ENCODE data around the gene CLSTN2. TPM values are rescaled to one million over a fixed set of nuclear protein-coding genes. Genes with fewer than 3 reads are reported as not detected.

The CLSTN2 gene
- total RNA-seq, 2 donors from 2014 or later = 3.5 to 60.3 TPM

DNA sequence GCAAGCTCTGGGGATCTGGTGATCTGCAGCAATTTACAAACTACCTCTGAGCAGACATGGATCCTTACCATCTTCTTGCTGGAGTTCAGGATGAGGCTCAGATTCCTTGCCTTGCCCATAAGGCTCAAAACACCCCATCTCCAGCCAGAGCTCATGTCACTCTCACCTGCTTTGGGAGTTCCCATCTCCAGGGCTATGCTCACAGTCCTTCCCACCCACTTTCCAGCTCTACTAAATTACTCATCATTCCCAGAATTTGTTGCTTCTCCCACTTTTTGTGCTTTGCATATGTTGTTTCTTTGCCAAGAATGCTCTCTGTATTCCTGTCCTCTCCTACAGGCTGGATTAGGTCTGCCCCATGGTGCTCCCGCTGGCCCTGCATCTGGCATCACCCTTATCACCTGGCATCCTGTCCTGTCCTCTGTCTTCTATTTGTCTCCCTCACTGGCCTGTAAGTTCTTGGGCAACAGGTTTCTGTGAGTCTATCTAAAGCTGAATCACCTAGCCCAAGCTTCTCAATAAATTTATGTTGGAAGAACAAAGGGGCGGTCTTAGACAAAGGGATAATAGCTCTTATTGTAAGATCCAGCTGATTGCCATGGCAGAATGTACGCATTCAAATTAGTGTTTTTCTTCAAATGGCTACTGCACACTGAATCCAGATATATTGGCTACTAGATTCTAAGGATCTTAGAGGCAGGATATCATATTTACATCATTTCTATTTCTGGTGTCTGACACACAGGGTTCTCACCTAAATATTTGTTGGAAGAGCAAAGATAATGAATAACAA is 179.2 kb downstream of the CLSTN2 start:
- Histone ChIP-seq H3K27me3 (replicated peaks; ENCODE audit: insufficient read depth) (no peaks in the 10 kb centered on the region), H3K4me1 (replicated peaks) (peaks cover 6% of the 10 kb centered on the region), H3K36me3 (no peaks in the 10 kb centered on the region), H3K9me3 (no peaks in the 10 kb centered on the region), H3K27ac (no peak overlapping the region), H3K4me3 (no peak overlapping the region)
- 87% methylated on average over 3 of the region's 3 CpGs for WGBS
- no peak for TF ChIP-seq POLR2A (IDR thresholded peaks at IDR 0.05)
- TF ChIP-seq, protein P1, sequence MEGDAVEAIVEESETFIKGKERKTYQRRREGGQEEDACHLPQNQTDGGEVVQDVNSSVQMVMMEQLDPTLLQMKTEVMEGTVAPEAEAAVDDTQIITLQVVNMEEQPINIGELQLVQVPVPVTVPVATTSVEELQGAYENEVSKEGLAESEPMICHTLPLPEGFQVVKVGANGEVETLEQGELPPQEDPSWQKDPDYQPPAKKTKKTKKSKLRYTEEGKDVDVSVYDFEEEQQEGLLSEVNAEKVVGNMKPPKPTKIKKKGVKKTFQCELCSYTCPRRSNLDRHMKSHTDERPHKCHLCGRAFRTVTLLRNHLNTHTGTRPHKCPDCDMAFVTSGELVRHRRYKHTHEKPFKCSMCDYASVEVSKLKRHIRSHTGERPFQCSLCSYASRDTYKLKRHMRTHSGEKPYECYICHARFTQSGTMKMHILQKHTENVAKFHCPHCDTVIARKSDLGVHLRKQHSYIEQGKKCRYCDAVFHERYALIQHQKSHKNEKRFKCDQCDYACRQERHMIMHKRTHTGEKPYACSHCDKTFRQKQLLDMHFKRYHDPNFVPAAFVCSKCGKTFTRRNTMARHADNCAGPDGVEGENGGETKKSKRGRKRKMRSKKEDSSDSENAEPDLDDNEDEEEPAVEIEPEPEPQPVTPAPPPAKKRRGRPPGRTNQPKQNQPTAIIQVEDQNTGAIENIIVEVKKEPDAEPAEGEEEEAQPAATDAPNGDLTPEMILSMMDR (IDR thresholded peaks at IDR 0.05) = no peak
- no peak for TF ChIP-seq POLR2AphosphoS5 (IDR thresholded peaks at IDR 0.05)
- no peak for DNase-seq (ENCODE audit: low spot score)
- intact Hi-C loops (cut with DNase I) = no loop called here

DNA sequence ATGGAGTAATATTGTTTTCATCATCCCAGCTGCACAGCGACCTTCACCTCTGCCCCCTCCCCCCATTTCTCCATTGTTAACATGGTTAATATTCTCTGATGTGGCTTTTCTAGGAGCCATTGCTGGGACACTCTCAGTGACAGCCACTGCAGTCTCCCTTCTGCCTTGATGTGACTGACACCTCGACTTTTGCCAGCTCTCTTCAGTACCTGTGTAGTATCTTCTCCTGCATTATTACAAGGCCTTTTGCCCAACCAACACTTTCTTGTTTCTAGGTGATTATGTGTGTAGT is 179.8 kb downstream of the CLSTN2 start:
- Histone ChIP-seq H3K4me1 (replicated peaks) (peaks cover 6% of the 10 kb centered on the region), H3K27ac (no peak overlapping the region), H3K36me3 (no peaks in the 10 kb centered on the region), H3K9me3 (no peaks in the 10 kb centered on the region), H3K4me3 (no peak overlapping the region), H3K27me3 (replicated peaks; ENCODE audit: insufficient read depth) (no peaks in the 10 kb centered on the region)
- DNase-seq (ENCODE audit: low spot score) = no peak
- WGBS = 71% methylated on average over 2 of the region's 2 CpGs
- intact Hi-C loops (cut with DNase I) = no loop called here
- TF ChIP-seq, protein P1 (IDR thresholded peaks at IDR 0.05) = no peak
- TF ChIP-seq POLR2A (IDR thresholded peaks at IDR 0.05) = no peak
- TF ChIP-seq POLR2AphosphoS5 (IDR thresholded peaks at IDR 0.05) = no peak

DNA sequence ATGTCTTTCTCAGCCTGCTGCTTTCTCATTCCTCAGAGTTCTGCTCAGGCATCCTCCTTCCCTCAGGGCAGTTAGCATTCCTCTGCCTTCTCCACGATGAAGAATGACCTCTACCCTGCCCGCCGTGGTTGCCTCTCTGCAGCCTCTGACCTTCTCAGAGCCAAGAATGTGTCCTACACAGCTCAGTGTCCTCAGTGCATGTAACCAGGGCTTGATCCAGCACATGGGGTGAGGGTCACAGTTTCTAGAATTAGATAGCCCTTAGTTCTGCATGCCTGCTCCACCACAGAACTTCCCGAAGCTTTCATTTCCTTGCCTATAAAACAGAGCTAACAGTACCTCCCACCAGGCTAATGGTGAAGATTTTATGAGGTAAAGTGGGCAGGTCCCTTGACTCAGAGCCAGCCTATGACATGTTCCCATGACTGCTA is 182.1 kb downstream of the CLSTN2 start:
- 18% methylated on average over 4 of the region's 4 CpGs for WGBS
- intact Hi-C loops (cut with DNase I) = no loop called here
- H3K4me3 ChIP-seq = no peak overlapping the region
- no peaks in the 10 kb centered on the region for H3K36me3 ChIP-seq
- no peak overlapping the region for H3K27ac ChIP-seq
- no peak for TF ChIP-seq POLR2AphosphoS5 (IDR thresholded peaks at IDR 0.05)
- TF ChIP-seq, protein P1 (IDR thresholded peaks at IDR 0.05) = no peak
- no peak for TF ChIP-seq POLR2A (IDR thresholded peaks at IDR 0.05)
- H3K4me1 ChIP-seq (replicated peaks) = peaks cover 6% of the 10 kb centered on the region
- DNase-seq (ENCODE audit: low spot score) = no peak
- no peaks in the 10 kb centered on the region for H3K27me3 ChIP-seq (replicated peaks; ENCODE audit: insufficient read depth)
- H3K9me3 ChIP-seq = no peaks in the 10 kb centered on the region

GRCh38 chr3:140122183-140122582 is 187.2 kb downstream of the CLSTN2 start:
- Histone ChIP-seq H3K4me1 (replicated peaks) (no peaks in the 10 kb centered on the region), H3K4me3 (no peak overlapping the region), H3K27me3 (replicated peaks; ENCODE audit: insufficient read depth) (no peaks in the 10 kb centered on the region), H3K27ac (no peak overlapping the region), H3K36me3 (no peaks in the 10 kb centered on the region), H3K9me3 (no peaks in the 10 kb centered on the region)
- TF ChIP-seq POLR2AphosphoS5 (IDR thresholded peaks at IDR 0.05) (no peak), POLR2A (IDR thresholded peaks at IDR 0.05) (no peak)
- TF ChIP-seq, protein P1 (IDR thresholded peaks at IDR 0.05) = no peak
- WGBS = 22% methylated on average over 3 of the region's 3 CpGs
- intact Hi-C loops (cut with DNase I) = no loop called here
- no peak for DNase-seq (ENCODE audit: low spot score)

DNA sequence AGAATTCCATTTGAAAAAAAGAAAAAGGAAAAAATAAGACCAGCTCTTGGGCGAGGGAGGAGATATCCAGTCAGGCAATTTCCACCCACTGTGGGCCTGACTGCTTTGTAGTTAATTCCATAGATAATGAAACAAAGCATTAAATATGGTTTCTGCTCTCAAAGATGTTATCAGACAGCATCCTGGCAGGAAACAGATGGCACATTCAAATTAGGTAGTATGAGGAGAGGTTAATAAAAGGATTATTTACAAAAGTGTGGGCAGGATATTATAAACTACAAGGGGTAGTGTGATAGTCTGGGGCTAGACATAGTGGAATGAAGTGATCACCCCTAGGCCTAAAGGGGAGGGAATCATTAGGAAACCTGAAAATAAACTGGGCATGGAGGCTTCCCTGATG is 193.2 kb downstream of the CLSTN2 start:
- WGBS = 63% methylated on average over 1 of the region's 1 CpG
- intact Hi-C loops (cut with DNase I) = no loop called here
- Histone ChIP-seq H3K4me1 (replicated peaks) (no peaks in the 10 kb centered on the region), H3K27me3 (replicated peaks; ENCODE audit: insufficient read depth) (no peaks in the 10 kb centered on the region), H3K27ac (no peak overlapping the region), H3K4me3 (no peak overlapping the region), H3K36me3 (no peaks in the 10 kb centered on the region), H3K9me3 (no peaks in the 10 kb centered on the region)
- TF ChIP-seq POLR2A (IDR thresholded peaks at IDR 0.05) (no peak), POLR2AphosphoS5 (IDR thresholded peaks at IDR 0.05) (no peak)
- TF ChIP-seq, protein P1 (IDR thresholded peaks at IDR 0.05) = no peak
- no peak for DNase-seq (ENCODE audit: low spot score)

All from prostate gland (tissue), 2 donors.